CD14-positive monocyte (primary cell): ENCODE data around the gene DTNA. TPM values are rescaled to one million over a fixed set of nuclear protein-coding genes. Genes with fewer than 3 reads are reported as not detected.

Experiments used
- DNase-seq, 3 donors: peaks; one replicate each; pipeline ENCODE4 v3.0.0-alpha.2; 2011 to 2022
- H2AFZ ChIP-seq: 2 replicates; pipeline ENCODE4 v1.6.0; 2012; ENCODE audit warnings: mild to moderate bottlenecking, low read depth, low read length, inconsistent platforms; ENCODE audit not compliant: insufficient read depth, poor library complexity, severe bottlenecking
- H3K27ac ChIP-seq, 2 donors: 1 replicate in 1 of 2; 2 replicates in 1 of 2; pipeline ENCODE4 v1.5.1; 2012 to 2013; ENCODE audit warnings: low read length in 2 of 2, control low read depth in 1 of 2, inconsistent platforms in 1 of 2, low read depth in 1 of 2, mild to moderate bottlenecking in 1 of 2
- H3K27me3 ChIP-seq, 2 donors: one replicate each; pipeline versions ENCODE4 v1.6.0 to v1.6.1; 2011 to 2013; ENCODE audit warnings: low read length in 2 of 2; ENCODE audit not compliant: control insufficient read depth in 2 of 2, insufficient read depth in 2 of 2
- H3K36me3 ChIP-seq, 2 donors: replicated peaks in 1 of 2; 1 replicate in 1 of 2; 2 replicates in 1 of 2; pipeline versions ENCODE4 v1.5.1 to v1.6.1; 2012 to 2013; ENCODE audit warnings: low read length in 2 of 2, control low read depth in 1 of 2, inconsistent platforms in 1 of 2, mild to moderate bottlenecking in 1 of 2; ENCODE audit not compliant: insufficient read depth in 2 of 2, control insufficient read depth in 1 of 2
- H3K4me1 ChIP-seq, 2 donors: 1 replicate in 1 of 2; 2 replicates in 1 of 2; pipeline versions ENCODE4 v1.5.1 to v1.6.1; 2012 to 2013; ENCODE audit warnings: low read length in 2 of 2, control low read depth in 1 of 2, inconsistent platforms in 1 of 2, mild to moderate bottlenecking in 1 of 2, moderate library complexity in 1 of 2; ENCODE audit not compliant: insufficient read depth in 2 of 2, control insufficient read depth in 1 of 2
- H3K4me2 ChIP-seq: replicated peaks from 2 replicates; pipeline ENCODE3; 2012; ENCODE audit warnings: low read length, moderate library complexity, mild to moderate bottlenecking; ENCODE audit not compliant: poor library complexity, severe bottlenecking; ENCODE audit errors: extremely low read depth
- H3K4me3 ChIP-seq, 3 experiments: fragments of 200-600 bp in 1 of 3; sonication (generic) in 1 of 3; replicated peaks in 1 of 3; 1 replicate in 2 of 3; 2 replicates in 1 of 3; pipeline ENCODE4 v1.5.1; 2011 to 2013; ENCODE audit warnings: low read length in 3 of 3, mild to moderate bottlenecking in 3 of 3, control low read depth in 2 of 3, low read depth in 2 of 3, inconsistent platforms in 1 of 3, moderate library complexity in 1 of 3
- H3K79me2 ChIP-seq: 2 replicates; pipeline ENCODE4 v1.6.0; 2012; ENCODE audit warnings: mild to moderate bottlenecking, control low read depth, inconsistent platforms, low read length, moderate library complexity; ENCODE audit not compliant: insufficient read depth
- H3K9ac ChIP-seq: 2 replicates; pipeline ENCODE4 v1.6.0; 2017; ENCODE audit warnings: low read length, mild to moderate bottlenecking; ENCODE audit not compliant: insufficient read depth, poor library complexity, severe bottlenecking
- H3K9me3 ChIP-seq, 2 donors: replicated peaks in 1 of 2; 1 replicate in 1 of 2; 2 replicates in 1 of 2; pipeline versions ENCODE4 v1.5.1 to v1.6.1; 2012 to 2013; ENCODE audit warnings: low read length in 2 of 2, control low read depth in 1 of 2; ENCODE audit not compliant: control insufficient read depth in 1 of 2, insufficient read depth in 1 of 2
- H4K20me1 ChIP-seq: 2 replicates; pipeline ENCODE4 v1.6.0; 2012; ENCODE audit warnings: mild to moderate bottlenecking, low read length, control low read depth, moderate library complexity; ENCODE audit not compliant: insufficient read depth
- H3K27ac Mint-ChIP-seq, 7 donors: one replicate each; pipeline ENCODE4 v1.8.0; 2020; ENCODE audit warnings: mild to moderate bottlenecking in 7 of 7, mixed read lengths in 7 of 7, moderate library complexity in 6 of 7, inconsistent platforms in 2 of 7
- H3K27me3 Mint-ChIP-seq, 3 donors: one replicate each; pipeline ENCODE4 v1.8.0; 2021 to 2022; ENCODE audit warnings: low read depth in 3 of 3, mild to moderate bottlenecking in 3 of 3, mixed read lengths in 3 of 3, moderate library complexity in 3 of 3, inconsistent platforms in 1 of 3
- H3K36me3 Mint-ChIP-seq, 2 donors: one replicate each; pipeline ENCODE4 v1.8.0; 2020; ENCODE audit warnings: mixed read lengths in 2 of 2, inconsistent platforms in 1 of 2, mild to moderate bottlenecking in 1 of 2
- H3K4me1 Mint-ChIP-seq: one replicate; pipeline ENCODE4 v1.8.0; 2020; ENCODE audit warnings: mild to moderate bottlenecking, mixed read lengths
- H3K4me3 Mint-ChIP-seq, 2 donors: one replicate each; pipeline ENCODE4 v1.8.0; 2020; ENCODE audit warnings: mild to moderate bottlenecking in 2 of 2, mixed read lengths in 2 of 2, moderate library complexity in 1 of 2
- H3K9me3 Mint-ChIP-seq, 7 donors: one replicate each; pipeline ENCODE4 v1.8.0; 2020 to 2022; ENCODE audit warnings: mixed read lengths in 7 of 7, mild to moderate bottlenecking in 6 of 7, moderate library complexity in 6 of 7, inconsistent platforms in 2 of 7
- intact Hi-C, 2 donors: fragments of 100-400 bp; cut with micrococcal nuclease; formaldehyde crosslinking; loops; one replicate each; pipeline versions ENCODE4 v1.15.0 to v1.15.1; 2023
- polyA plus RNA-seq, 3 donors: library from polyadenylated mRNA; depleted of rRNA in 1 of 3; unstranded in 2 of 3; stranded (reverse) in 1 of 3; fragments of 300-500 nt in 2 of 3; fragments of >200 nt in 1 of 3; fragmentation: Illumina TruSeq in 2 of 3; gene quantifications; 1 replicate in 2 of 3; 2 replicates in 1 of 3; pipeline ENCODE4 v1.2.3, GENCODE V29; 2012 to 2021
- TF ChIP-seq, protein P1 (sequence below): fragments of 200-600 bp; IDR thresholded peaks from one replicate; pipeline ENCODE4 v1.8.0; 2022; ENCODE audit warnings: antibody characterized with exemption, mild to moderate bottlenecking

The DTNA gene
- polyA plus RNA-seq, 3 donors: 0.53 to 2.3 (median 0.76) TPM

GRCh38 chr18:34923911-34924310 lies 213.8 kb downstream of the DTNA start:
- no peaks in the 10 kb centered on the region for H3K36me3 Mint-ChIP-seq

DNA sequence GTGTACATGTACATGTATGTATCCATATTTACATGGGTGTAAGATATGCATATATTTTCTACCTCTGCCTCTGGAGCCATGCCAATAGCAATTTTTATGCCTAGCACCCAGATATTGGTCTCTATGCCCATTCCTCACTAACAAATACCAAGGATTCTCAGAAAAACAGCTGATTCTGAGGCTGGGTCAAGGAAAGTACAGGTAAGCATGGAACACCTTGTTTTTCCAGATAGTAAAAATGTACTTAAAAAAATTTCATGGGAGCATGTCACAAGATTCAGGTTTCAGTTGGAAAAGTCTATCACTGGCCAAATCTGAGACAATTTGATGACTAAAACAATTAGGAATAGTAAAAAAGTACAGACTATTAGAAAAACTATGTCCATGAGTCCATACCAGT lies 216.6 kb downstream of the DTNA start:
- H3K9me3 ChIP-seq: no peaks in the 10 kb centered on the region
- no peaks in the 10 kb centered on the region for H3K36me3 Mint-ChIP-seq

More at GRCh38 chr18:34923911-34924310, 213.8 kb downstream of the DTNA start:
- Mint-ChIP-seq H3K27me3 (peaks cover 0 to 2% (median 1%) of the 10 kb centered on the region in 3 donors), H3K4me3 (no peak overlapping the region), H3K9me3 (peaks cover 0 to 9% (median 0%) of the 10 kb centered on the region in 7 donors), H3K27ac (no peak overlapping the region), H3K4me1 (no peaks in the 10 kb centered on the region)
- TF ChIP-seq, protein P1, sequence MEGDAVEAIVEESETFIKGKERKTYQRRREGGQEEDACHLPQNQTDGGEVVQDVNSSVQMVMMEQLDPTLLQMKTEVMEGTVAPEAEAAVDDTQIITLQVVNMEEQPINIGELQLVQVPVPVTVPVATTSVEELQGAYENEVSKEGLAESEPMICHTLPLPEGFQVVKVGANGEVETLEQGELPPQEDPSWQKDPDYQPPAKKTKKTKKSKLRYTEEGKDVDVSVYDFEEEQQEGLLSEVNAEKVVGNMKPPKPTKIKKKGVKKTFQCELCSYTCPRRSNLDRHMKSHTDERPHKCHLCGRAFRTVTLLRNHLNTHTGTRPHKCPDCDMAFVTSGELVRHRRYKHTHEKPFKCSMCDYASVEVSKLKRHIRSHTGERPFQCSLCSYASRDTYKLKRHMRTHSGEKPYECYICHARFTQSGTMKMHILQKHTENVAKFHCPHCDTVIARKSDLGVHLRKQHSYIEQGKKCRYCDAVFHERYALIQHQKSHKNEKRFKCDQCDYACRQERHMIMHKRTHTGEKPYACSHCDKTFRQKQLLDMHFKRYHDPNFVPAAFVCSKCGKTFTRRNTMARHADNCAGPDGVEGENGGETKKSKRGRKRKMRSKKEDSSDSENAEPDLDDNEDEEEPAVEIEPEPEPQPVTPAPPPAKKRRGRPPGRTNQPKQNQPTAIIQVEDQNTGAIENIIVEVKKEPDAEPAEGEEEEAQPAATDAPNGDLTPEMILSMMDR: no peak
- H2AFZ ChIP-seq: no peak overlapping the region
- H3K27ac ChIP-seq: no peak overlapping the region
- H3K4me2 ChIP-seq: no peak overlapping the region
- no peaks in the 10 kb centered on the region for H3K27me3 ChIP-seq
- no peak for DNase-seq
- no peaks in the 10 kb centered on the region for H3K9me3 ChIP-seq
- no peak overlapping the region for H3K9ac ChIP-seq
- no peaks in the 10 kb centered on the region for H3K36me3 ChIP-seq
- no peak overlapping the region for H3K4me3 ChIP-seq
- no peaks in the 10 kb centered on the region for H3K79me2 ChIP-seq
- no peaks in the 10 kb centered on the region for H3K4me1 ChIP-seq
- no peaks in the 10 kb centered on the region for H4K20me1 ChIP-seq
- intact Hi-C loops: no loop called here

More for the DNA sequence above, 216.6 kb downstream of the DTNA start:
- Histone ChIP-seq H3K79me2 (no peaks in the 10 kb centered on the region), H2AFZ (no peak overlapping the region), H3K9ac (no peak overlapping the region), H3K27me3 (no peaks in the 10 kb centered on the region), H3K36me3 (no peaks in the 10 kb centered on the region), H3K27ac (no peak overlapping the region), H4K20me1 (no peaks in the 10 kb centered on the region), H3K4me2 (no peak overlapping the region), H3K4me3 (no peak overlapping the region), H3K4me1 (no peaks in the 10 kb centered on the region)
- H3K4me3 Mint-ChIP-seq: no peak overlapping the region
- TF ChIP-seq, protein P1: no peak
- no peak for DNase-seq
- H3K9me3 Mint-ChIP-seq: peaks cover 0 to 9% (median 0%) of the 10 kb centered on the region in 7 donors
- H3K27ac Mint-ChIP-seq: no peak overlapping the region
- peaks cover 0 to 1% (median 1%) of the 10 kb centered on the region in 3 donors for H3K27me3 Mint-ChIP-seq
- intact Hi-C loops: no loop called here
- no peaks in the 10 kb centered on the region for H3K4me1 Mint-ChIP-seq
